ENCODE results near the gene HMBS.

The HMBS gene

DNA sequence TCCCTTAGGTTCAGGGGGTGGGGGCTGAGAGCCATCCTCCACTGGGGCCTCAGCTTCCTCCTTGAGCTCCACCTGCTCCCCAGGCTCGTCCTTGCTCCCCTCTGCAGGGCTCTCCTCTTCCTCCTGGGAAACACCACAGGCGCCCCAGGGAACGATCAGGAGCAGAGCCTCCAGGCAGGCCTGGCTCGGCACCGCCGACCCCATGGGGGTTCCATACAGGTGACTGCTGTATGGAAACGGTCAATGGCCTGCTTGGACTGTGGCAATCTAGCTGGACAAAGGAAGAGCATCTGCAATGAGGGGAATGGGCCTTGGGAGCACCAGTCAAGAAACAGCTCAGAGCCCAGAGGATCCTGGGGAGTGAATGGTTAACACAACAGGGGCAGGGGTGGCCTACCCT lies 35.6 kb upstream of the HMBS start:
- TF ChIP-seq EZH2 (optimal IDR thresholded peaks at IDR 0.05; ENCODE audit: low read depth, low read length) (no peak), EZH2phosphoT487 (IDR thresholded peaks at IDR 0.05; ENCODE audit: low read length) (no peak)
- TF ChIP-seq, protein P1, sequence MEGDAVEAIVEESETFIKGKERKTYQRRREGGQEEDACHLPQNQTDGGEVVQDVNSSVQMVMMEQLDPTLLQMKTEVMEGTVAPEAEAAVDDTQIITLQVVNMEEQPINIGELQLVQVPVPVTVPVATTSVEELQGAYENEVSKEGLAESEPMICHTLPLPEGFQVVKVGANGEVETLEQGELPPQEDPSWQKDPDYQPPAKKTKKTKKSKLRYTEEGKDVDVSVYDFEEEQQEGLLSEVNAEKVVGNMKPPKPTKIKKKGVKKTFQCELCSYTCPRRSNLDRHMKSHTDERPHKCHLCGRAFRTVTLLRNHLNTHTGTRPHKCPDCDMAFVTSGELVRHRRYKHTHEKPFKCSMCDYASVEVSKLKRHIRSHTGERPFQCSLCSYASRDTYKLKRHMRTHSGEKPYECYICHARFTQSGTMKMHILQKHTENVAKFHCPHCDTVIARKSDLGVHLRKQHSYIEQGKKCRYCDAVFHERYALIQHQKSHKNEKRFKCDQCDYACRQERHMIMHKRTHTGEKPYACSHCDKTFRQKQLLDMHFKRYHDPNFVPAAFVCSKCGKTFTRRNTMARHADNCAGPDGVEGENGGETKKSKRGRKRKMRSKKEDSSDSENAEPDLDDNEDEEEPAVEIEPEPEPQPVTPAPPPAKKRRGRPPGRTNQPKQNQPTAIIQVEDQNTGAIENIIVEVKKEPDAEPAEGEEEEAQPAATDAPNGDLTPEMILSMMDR (IDR thresholded peaks at IDR 0.05; ENCODE audit: low read length) = no peak
- Histone ChIP-seq H3K9ac (ENCODE audit: low read length) (no peak overlapping the region), H3K9me2 (replicated peaks; ENCODE audit: insufficient read depth, low read length) (no peaks in the 10 kb centered on the region), H3K27ac (ENCODE audit: low read length) (no peak overlapping the region), H3K27me3 (replicated peaks; ENCODE audit: insufficient read depth, low read length) (no peaks in the 10 kb centered on the region), H3K79me2 (ENCODE audit: low read length) (peaks cover 39% of the 10 kb centered on the region), H3K4me2 (ENCODE audit: low read depth, low read length) (no peak overlapping the region), H4K20me1 (ENCODE audit: insufficient read depth, low read length) (no peaks in the 10 kb centered on the region), H2AFZ (ENCODE audit: low read length) (no peak overlapping the region), H3K36me3 (replicated peaks; ENCODE audit: insufficient read depth, low read length) (peaks cover 30% of the 10 kb centered on the region; the same call in 1 of the 2 replicates), H3K4me1 (ENCODE audit: low read length) (no peaks in the 10 kb centered on the region), H3K4me3 (ENCODE audit: low read length) (no peak overlapping the region), H3F3A (ENCODE audit: insufficient read depth, low read length) (0 out of 2 replicates have a peak, but pooled peaks cover 3% of the 10 kb centered on the region), H3K9me3 (replicated peaks; ENCODE audit: insufficient read depth, low read length) (no peaks in the 10 kb centered on the region)
- no peak for DNase-seq

DNA sequence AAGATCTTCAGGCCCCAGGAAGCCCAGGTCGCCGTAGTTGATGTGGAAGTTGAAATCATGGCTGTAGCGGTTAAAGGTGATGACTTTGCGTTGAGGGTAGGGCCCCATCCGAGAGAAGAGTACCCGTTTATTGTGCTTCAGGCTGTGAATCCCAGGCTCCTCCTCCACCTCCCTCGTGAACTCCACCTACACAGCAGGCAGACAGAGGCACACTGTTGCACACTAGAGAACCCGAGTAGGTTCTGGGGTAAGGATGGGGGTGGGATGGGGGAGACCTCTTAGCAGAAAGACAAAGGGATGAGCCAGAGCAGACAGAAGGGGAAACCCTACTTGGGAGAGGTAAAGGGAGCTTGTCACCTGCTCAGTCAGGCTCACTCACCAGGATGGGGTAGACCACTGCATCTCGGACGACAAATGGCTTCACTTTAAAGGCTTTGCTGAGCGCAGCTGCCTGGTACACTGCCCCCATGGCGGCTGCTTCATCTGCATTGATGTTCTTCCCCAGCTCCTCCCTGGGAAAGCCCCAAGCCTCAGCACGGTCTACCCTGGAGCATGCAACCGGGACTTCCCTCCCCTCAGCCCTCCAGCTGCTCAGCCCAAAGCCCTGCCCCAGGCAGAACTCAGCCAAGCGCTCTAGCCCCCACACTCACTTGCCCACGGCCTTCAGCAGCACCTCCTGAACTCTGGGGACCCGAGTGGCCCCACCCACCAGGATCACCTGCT lies 33.1 kb upstream of the HMBS start:
- peaks cover 37% of the 10 kb centered on the region for H3K36me3 ChIP-seq (replicated peaks; ENCODE audit: insufficient read depth, low read length)
- H3K4me2 ChIP-seq (ENCODE audit: low read depth, low read length) = no peak overlapping the region
- no peaks in the 10 kb centered on the region for H3K27me3 ChIP-seq (replicated peaks; ENCODE audit: insufficient read depth, low read length)
- no peak for DNase-seq
- no peak overlapping the region for H2AFZ ChIP-seq (ENCODE audit: low read length)
- no peak overlapping the region for H3K9ac ChIP-seq (ENCODE audit: low read length)
- H3K4me3 ChIP-seq (ENCODE audit: low read length) = no peak overlapping the region
- TF ChIP-seq, protein P1 (IDR thresholded peaks at IDR 0.05; ENCODE audit: low read length) = no peak
- TF ChIP-seq EZH2phosphoT487 (IDR thresholded peaks at IDR 0.05; ENCODE audit: low read length) (no peak), EZH2 (optimal IDR thresholded peaks at IDR 0.05; ENCODE audit: low read depth, low read length) (no peak)
- H3K79me2 ChIP-seq (ENCODE audit: low read length) = peaks cover 64% of the 10 kb centered on the region
- H4K20me1 ChIP-seq (ENCODE audit: insufficient read depth, low read length) = 0 out of 2 replicates have a peak, but pooled peaks cover 9% of the 10 kb centered on the region
- H3K4me1 ChIP-seq (ENCODE audit: low read length) = peaks cover 9% of the 10 kb centered on the region
- no peak overlapping the region for H3K27ac ChIP-seq (ENCODE audit: low read length)
- H3F3A ChIP-seq (ENCODE audit: insufficient read depth, low read length) = peaks cover 5% of the 10 kb centered on the region; the same call in 1 of the 2 replicates
- no peaks in the 10 kb centered on the region for H3K9me2 ChIP-seq (replicated peaks; ENCODE audit: insufficient read depth, low read length)
- no peaks in the 10 kb centered on the region for H3K9me3 ChIP-seq (replicated peaks; ENCODE audit: insufficient read depth, low read length)

DNA sequence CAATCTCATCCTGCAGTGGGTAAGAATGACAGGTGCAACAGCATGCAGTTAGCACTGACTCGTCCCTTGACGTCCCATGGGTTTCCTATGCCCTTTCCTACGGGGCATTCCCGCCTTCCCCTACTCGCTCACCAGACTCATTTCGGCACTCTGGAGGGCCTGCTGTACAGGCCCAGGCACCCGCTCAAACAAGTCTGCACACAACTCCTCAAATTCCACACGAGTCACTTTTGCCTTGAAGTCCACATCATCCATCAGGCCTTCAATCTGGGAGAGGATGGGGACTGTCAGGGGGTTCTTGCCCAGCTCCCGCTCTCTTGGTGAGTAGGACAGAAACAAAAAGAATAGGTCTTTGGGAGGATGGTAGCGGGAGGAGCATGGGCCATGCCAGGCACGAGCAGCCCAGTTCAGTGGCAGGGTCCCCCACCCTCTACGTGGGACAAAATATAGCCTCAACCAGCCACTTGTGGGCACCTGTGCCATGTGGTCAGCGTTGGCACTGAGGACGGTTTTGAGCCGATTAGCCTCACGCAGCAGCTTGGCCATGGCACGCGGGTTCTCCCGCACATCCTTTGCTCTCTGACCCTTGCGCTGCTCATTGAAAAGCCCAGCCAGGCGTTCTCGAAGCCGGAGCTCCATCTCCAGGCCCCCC lies 32.4 kb upstream of the HMBS start:
- Histone ChIP-seq H3K4me2 (ENCODE audit: low read depth, low read length) (no peak overlapping the region), H3K4me1 (ENCODE audit: low read length) (peaks cover 9% of the 10 kb centered on the region), H3K9me2 (replicated peaks; ENCODE audit: insufficient read depth, low read length) (no peaks in the 10 kb centered on the region), H3K36me3 (replicated peaks; ENCODE audit: insufficient read depth, low read length) (peaks cover 36% of the 10 kb centered on the region), H3K9ac (ENCODE audit: low read length) (no peak overlapping the region), H4K20me1 (ENCODE audit: insufficient read depth, low read length) (0 out of 2 replicates have a peak, but pooled peaks cover 9% of the 10 kb centered on the region), H3K27ac (ENCODE audit: low read length) (no peak overlapping the region), H3K79me2 (ENCODE audit: low read length) (peaks cover 67% of the 10 kb centered on the region), H2AFZ (ENCODE audit: low read length) (no peak overlapping the region), H3K4me3 (ENCODE audit: low read length) (no peak overlapping the region), H3K27me3 (replicated peaks; ENCODE audit: insufficient read depth, low read length) (no peaks in the 10 kb centered on the region), H3F3A (ENCODE audit: insufficient read depth, low read length) (peaks cover 5% of the 10 kb centered on the region; the same call in 1 of the 2 replicates), H3K9me3 (replicated peaks; ENCODE audit: insufficient read depth, low read length) (no peaks in the 10 kb centered on the region)
- no peak for DNase-seq
- TF ChIP-seq, protein P1 (IDR thresholded peaks at IDR 0.05; ENCODE audit: low read length) = no peak
- TF ChIP-seq EZH2 (optimal IDR thresholded peaks at IDR 0.05; ENCODE audit: low read depth, low read length) (no peak), EZH2phosphoT487 (IDR thresholded peaks at IDR 0.05; ENCODE audit: low read length) (no peak)

Measured in MM.1S (cell line).